Neural cell (in vitro differentiated cells): ENCODE results near the gene SOAT2. TPM values are rescaled to one million over a fixed set of nuclear protein-coding genes. Genes with fewer than 3 reads are reported as not detected.

Experiments
- H2AFZ ChIP-seq: fragments of 200-600, 300-800 bp; sonication (generic), shearing (Covaris generic); 2 replicates; pipeline ENCODE4 v1.6.0; 2014; ENCODE audit warnings: low read depth, mild to moderate bottlenecking, antibody characterized with exemption, low read length, moderate library complexity
- H3F3A ChIP-seq: fragments of 200-600 bp; shearing (Covaris generic); 2 replicates; pipeline ENCODE4 v1.6.1; 2016; ENCODE audit warnings: mild to moderate bottlenecking, moderate library complexity, mixed read lengths, antibody characterized with exemption, low read length; ENCODE audit not compliant: insufficient read depth, poor library complexity, severe bottlenecking
- H3K27ac ChIP-seq: fragments of 200-600, 300-800 bp; sonication (generic), shearing (Covaris generic); 2 replicates; pipeline ENCODE4 v1.5.1; 2014; ENCODE audit warnings: mild to moderate bottlenecking, low read length, moderate library complexity
- H3K27me3 ChIP-seq: fragments of 300-800, 200-600 bp; sonication (generic), shearing (Covaris generic); 2 replicates; pipeline ENCODE4 v1.6.0; 2014; ENCODE audit warnings: mild to moderate bottlenecking, low read depth, low read length, moderate library complexity; ENCODE audit not compliant: insufficient read depth
- H3K36me3 ChIP-seq: fragments of 300-800, 200-600 bp; sonication (generic), shearing (Covaris generic); 2 replicates; pipeline ENCODE4 v1.5.1; 2014; ENCODE audit warnings: mild to moderate bottlenecking, antibody characterized with exemption, low read length, moderate library complexity; ENCODE audit not compliant: insufficient read depth
- H3K4me2 ChIP-seq: fragments of 300-800, 200-600 bp; sonication (generic), shearing (Covaris generic); 2 replicates; pipeline ENCODE4 v1.6.0; 2014; ENCODE audit warnings: mild to moderate bottlenecking, low read length
- H3K4me3 ChIP-seq: fragments of 300-800, 200-600 bp; sonication (generic), shearing (Covaris generic); 2 replicates; pipeline ENCODE4 v1.5.1; 2014; ENCODE audit warnings: mild to moderate bottlenecking, low read length, moderate library complexity
- H3K79me2 ChIP-seq: fragments of 200-600 bp; shearing (Covaris generic); replicated peaks from 2 replicates; pipeline ENCODE4 v1.6.0; 2014; ENCODE audit warnings: mild to moderate bottlenecking, low read length, moderate library complexity; ENCODE audit not compliant: insufficient read depth
- H3K9ac ChIP-seq: fragments of 300-800, 200-600 bp; sonication (generic), shearing (Covaris generic); 2 replicates; pipeline ENCODE4 v1.6.1; 2016; ENCODE audit warnings: mild to moderate bottlenecking, low read length, mixed read lengths
- H3K9me2 ChIP-seq: fragments of 200-600 bp; shearing (Covaris generic); 2 replicates; pipeline ENCODE4 v1.6.1; 2016; ENCODE audit warnings: mild to moderate bottlenecking, low read length, mixed read lengths; ENCODE audit not compliant: insufficient read depth
- H3K9me3 ChIP-seq: fragments of 200-600, 300-800 bp; sonication (generic), shearing (Covaris generic); 2 replicates; pipeline ENCODE4 v1.6.1; 2016; ENCODE audit warnings: mild to moderate bottlenecking, mixed run types, low read length, moderate library complexity, mixed read lengths
- H4K20me1 ChIP-seq: fragments of 200-600 bp; shearing (Covaris generic); 2 replicates; pipeline ENCODE4 v1.6.1; 2016; ENCODE audit warnings: mild to moderate bottlenecking, mixed run types; ENCODE audit not compliant: insufficient read depth
- EP300 ChIP-seq: fragments of 450-650 bp; conservative IDR thresholded peaks from 2 replicates; pipeline ENCODE4 v1.6.1; 2014; ENCODE audit warnings: antibody characterized with exemption, mild to moderate bottlenecking, moderate library complexity; ENCODE audit not compliant: poor library complexity, severe bottlenecking
- EZH2 ChIP-seq: fragments of 200-600, 300-800 bp; shearing (Covaris generic), sonication (generic); IDR thresholded peaks from 2 replicates; pipeline ENCODE4 v1.6.1; 2014; ENCODE audit warnings: antibody characterized with exemption, low read length, borderline replicate concordance, mild to moderate bottlenecking; ENCODE audit not compliant: insufficient read depth, poor library complexity, severe bottlenecking
- MXI1 ChIP-seq: fragments of 450-650 bp; conservative IDR thresholded peaks from 2 replicates; pipeline ENCODE4 v1.6.1; 2014; ENCODE audit warnings: antibody characterized with exemption, mild to moderate bottlenecking; ENCODE audit not compliant: poor library complexity, severe bottlenecking
- POLR2AphosphoS5 ChIP-seq: IDR thresholded peaks from 2 replicates; pipeline ENCODE4 v1.6.1; 2012
- RAD21 ChIP-seq: fragments of 450-650 bp; conservative IDR thresholded peaks from 2 replicates; pipeline ENCODE4 v1.6.1; 2014; ENCODE audit warnings: antibody characterized with exemption, mild to moderate bottlenecking, moderate library complexity
- SMC3 ChIP-seq: fragments of 450-650 bp; conservative IDR thresholded peaks from 2 replicates; pipeline ENCODE4 v1.6.1; 2014; ENCODE audit warnings: antibody characterized with exemption, mild to moderate bottlenecking, moderate library complexity; ENCODE audit not compliant: poor library complexity
- TAF1 ChIP-seq: IDR thresholded peaks from 2 replicates; pipeline ENCODE4 v1.6.1; 2012; ENCODE audit warnings: low read depth
- polyA plus RNA-seq: library from polyadenylated mRNA; depleted of rRNA; stranded (reverse); fragments of >200 nt; gene quantifications from 2 replicates; pipeline ENCODE4 v1.2.3, GENCODE V29; 2014
- TF ChIP-seq, protein P1 (sequence below): IDR thresholded peaks from 2 replicates; pipeline ENCODE4 v1.6.1; 2012; ENCODE audit warnings: borderline replicate concordance
- TF ChIP-seq, protein P2 (sequence below): fragments of 450-650 bp; IDR thresholded peaks from 2 replicates; pipeline ENCODE4 v1.5.1; 2014; ENCODE audit warnings: antibody characterized with exemption, mild to moderate bottlenecking, moderate library complexity; ENCODE audit not compliant: poor library complexity, severe bottlenecking

SOAT2 gene
- polyA plus RNA-seq, 1 donor from 2014 or later: not detected

DNA sequence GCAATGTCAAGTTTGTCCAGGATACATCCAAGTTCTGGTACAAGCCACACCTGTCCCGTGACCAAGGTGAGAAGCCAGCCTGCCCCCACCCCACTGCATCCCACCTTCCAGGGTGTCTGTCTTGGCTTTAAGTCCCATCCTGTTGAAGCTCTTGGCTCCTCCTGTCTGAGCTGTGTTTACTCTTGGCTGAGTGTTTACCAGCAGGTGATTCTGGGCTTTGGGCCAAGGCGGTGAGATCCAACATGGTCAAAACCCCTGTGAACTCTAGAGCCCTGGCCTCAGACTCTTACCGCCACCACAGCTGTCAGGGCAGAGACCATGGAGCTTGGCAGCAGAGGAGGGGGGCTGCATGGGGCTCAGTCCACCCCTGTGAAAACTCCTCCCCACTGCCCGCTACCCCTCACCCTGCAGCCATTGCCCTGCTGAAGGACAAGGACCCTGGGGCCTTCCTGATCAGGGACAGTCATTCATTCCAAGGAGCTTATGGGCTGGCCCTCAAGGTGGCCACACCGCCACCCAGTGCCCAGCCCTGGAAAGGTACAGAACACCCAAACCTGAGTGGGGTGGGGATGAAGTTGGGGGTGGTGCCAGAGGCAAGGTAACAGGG lies 41.8 kb upstream of the SOAT2 start:
- H3K9me3 ChIP-seq: no peaks in the 10 kb centered on the region
- no peak overlapping the region for H3K27ac ChIP-seq
- no peaks in the 10 kb centered on the region for H4K20me1 ChIP-seq
- no peak overlapping the region for H3K4me2 ChIP-seq
- no peaks in the 10 kb centered on the region for H3K79me2 ChIP-seq
- no peak overlapping the region for H3K9ac ChIP-seq
- H3K27me3 ChIP-seq: no peaks in the 10 kb centered on the region
- no peaks in the 10 kb centered on the region for H3F3A ChIP-seq
- TF ChIP-seq TAF1 (no peak), MXI1 (no peak), SMC3 (no peak), EZH2 (no peak)
- TF ChIP-seq, protein P1, sequence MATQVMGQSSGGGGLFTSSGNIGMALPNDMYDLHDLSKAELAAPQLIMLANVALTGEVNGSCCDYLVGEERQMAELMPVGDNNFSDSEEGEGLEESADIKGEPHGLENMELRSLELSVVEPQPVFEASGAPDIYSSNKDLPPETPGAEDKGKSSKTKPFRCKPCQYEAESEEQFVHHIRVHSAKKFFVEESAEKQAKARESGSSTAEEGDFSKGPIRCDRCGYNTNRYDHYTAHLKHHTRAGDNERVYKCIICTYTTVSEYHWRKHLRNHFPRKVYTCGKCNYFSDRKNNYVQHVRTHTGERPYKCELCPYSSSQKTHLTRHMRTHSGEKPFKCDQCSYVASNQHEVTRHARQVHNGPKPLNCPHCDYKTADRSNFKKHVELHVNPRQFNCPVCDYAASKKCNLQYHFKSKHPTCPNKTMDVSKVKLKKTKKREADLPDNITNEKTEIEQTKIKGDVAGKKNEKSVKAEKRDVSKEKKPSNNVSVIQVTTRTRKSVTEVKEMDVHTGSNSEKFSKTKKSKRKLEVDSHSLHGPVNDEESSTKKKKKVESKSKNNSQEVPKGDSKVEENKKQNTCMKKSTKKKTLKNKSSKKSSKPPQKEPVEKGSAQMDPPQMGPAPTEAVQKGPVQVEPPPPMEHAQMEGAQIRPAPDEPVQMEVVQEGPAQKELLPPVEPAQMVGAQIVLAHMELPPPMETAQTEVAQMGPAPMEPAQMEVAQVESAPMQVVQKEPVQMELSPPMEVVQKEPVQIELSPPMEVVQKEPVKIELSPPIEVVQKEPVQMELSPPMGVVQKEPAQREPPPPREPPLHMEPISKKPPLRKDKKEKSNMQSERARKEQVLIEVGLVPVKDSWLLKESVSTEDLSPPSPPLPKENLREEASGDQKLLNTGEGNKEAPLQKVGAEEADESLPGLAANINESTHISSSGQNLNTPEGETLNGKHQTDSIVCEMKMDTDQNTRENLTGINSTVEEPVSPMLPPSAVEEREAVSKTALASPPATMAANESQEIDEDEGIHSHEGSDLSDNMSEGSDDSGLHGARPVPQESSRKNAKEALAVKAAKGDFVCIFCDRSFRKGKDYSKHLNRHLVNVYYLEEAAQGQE: no peak
- H2AFZ ChIP-seq: no peak overlapping the region
- peaks cover 4% of the 10 kb centered on the region for H3K36me3 ChIP-seq
- H3K9me2 ChIP-seq: no peaks in the 10 kb centered on the region
- no peak overlapping the region for H3K4me3 ChIP-seq

DNA sequence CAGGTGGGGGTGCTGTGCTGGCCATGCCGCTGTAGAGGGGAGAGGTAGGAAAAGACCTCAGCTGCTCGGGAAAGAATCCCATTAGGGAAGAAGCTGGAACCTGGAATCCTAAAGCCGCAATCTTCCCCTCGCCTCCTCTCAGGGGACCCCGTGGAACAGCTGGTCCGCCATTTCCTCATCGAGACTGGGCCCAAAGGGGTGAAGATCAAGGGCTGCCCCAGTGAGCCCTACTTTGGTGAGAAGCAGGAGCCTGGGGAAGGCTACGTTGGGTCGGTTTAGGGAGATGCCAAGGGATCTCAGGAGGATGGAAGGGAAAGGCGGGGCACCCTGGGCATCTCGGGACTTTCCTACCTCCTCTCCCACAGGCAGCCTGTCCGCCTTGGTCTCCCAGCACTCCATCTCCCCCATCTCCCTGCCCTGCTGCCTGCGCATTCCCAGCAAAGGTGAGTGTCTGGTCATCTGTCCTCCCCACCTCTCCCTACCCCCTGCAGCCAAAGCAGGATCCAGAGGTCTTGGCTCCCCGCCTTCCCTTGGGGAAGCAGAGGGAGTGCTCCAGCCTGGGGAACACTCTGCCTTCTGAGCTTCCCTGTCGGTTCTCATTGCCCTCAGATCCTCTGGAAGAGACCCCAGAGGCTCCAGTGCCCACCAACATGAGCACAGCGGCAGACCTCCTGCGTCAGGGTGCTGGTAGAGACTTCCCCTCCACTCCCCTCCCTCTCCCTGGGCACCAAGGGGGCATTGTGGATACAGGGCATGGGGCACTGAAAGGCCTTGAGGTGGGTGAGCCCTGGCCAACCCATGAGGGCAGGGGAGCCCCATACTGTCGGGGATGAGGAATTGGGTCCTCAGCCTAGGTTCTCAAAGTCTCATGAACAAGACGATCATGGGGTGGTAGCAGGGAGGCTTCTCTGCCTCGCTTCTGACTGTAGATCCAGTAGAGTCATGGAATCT lies 41.0 kb upstream of the SOAT2 start:
- Histone ChIP-seq H3K27ac (no peak overlapping the region), H3K4me2 (no peak overlapping the region), H3K4me3 (no peak overlapping the region), H3F3A (no peaks in the 10 kb centered on the region), H3K27me3 (no peaks in the 10 kb centered on the region), H4K20me1 (no peaks in the 10 kb centered on the region), H3K9me3 (no peaks in the 10 kb centered on the region), H3K36me3 (peaks cover 4% of the 10 kb centered on the region), H3K9ac (no peak overlapping the region), H2AFZ (no peak overlapping the region), H3K9me2 (no peaks in the 10 kb centered on the region), H3K79me2 (no peaks in the 10 kb centered on the region)
- TF ChIP-seq, protein P2, sequence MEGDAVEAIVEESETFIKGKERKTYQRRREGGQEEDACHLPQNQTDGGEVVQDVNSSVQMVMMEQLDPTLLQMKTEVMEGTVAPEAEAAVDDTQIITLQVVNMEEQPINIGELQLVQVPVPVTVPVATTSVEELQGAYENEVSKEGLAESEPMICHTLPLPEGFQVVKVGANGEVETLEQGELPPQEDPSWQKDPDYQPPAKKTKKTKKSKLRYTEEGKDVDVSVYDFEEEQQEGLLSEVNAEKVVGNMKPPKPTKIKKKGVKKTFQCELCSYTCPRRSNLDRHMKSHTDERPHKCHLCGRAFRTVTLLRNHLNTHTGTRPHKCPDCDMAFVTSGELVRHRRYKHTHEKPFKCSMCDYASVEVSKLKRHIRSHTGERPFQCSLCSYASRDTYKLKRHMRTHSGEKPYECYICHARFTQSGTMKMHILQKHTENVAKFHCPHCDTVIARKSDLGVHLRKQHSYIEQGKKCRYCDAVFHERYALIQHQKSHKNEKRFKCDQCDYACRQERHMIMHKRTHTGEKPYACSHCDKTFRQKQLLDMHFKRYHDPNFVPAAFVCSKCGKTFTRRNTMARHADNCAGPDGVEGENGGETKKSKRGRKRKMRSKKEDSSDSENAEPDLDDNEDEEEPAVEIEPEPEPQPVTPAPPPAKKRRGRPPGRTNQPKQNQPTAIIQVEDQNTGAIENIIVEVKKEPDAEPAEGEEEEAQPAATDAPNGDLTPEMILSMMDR: no peak
- TF ChIP-seq MXI1 (no peak), POLR2AphosphoS5 (no peak), EP300 (no peak), SMC3 (no peak), EZH2 (no peak), TAF1 (no peak), RAD21 (no peak)
- TF ChIP-seq, protein P1: no peak
